Measurements from ENCODE around the gene MPND. TPM values are rescaled to one million over a fixed set of nuclear protein-coding genes. Genes with fewer than 3 reads are reported as not detected.
A peak's percentile ranks its signal among the peaks of the same experiment; 100 is the strongest.

Gene MPND
- total RNA-seq, 2 donors from 2014 or later = 51.5 to 55.9 TPM

DNA sequence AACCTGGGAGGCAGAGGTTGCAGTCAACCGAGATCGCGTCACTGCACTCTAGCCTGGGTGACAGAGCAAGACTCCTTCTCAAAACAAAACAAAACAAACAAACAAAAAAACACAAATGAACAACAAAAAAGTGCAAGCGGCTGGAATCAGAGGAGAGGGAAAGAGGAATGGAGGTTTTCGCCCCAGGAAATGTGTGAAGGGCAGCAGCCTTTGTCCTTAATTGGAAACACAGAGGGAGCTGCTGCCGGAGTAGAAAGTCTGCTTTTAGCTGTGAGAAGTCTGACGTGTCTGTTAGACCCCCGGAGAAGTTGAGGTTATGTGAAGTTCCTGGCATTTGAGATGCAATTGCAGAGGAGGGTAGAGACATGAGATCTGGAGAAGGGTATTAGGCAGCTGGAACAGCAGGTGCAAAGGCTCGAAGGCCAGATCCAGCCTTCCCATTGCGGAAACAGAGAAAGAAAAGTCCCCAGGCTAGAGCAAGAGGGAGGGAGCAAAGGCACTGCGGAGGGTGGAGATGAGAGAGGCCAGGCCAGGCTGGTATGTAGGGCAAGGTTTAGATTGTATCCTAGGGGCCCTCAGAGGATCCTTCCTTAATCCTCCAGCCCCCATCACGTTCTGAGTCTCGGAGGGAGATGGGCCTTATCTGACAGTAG, 41.6 kb upstream of the MPND start:
- peaks cover 6% of the 10 kb centered on the region for H3K4me1 Mint-ChIP-seq
- H3K27me3 ChIP-seq (ENCODE audit: control insufficient read depth, insufficient read depth, low read length, poor library complexity, severe bottlenecking) = no peaks in the 10 kb centered on the region
- WGBS, 2 experiments (ENCODE audit: insufficient coverage in 1 of 2, insufficient read length in 1 of 2) = 59 to 77% methylated on average over 7 to 11 of the region's 13 CpGs
- no peaks in the 10 kb centered on the region for H3K4me1 ChIP-seq (ENCODE audit: control insufficient read depth, insufficient read depth, low read length)
- H3K27ac ChIP-seq (ENCODE audit: low read depth, low read length) = peak overlapping the region; percentile 63
- no peaks in the 10 kb centered on the region for H3K9me3 Mint-ChIP-seq
- TF ChIP-seq, protein P1, sequence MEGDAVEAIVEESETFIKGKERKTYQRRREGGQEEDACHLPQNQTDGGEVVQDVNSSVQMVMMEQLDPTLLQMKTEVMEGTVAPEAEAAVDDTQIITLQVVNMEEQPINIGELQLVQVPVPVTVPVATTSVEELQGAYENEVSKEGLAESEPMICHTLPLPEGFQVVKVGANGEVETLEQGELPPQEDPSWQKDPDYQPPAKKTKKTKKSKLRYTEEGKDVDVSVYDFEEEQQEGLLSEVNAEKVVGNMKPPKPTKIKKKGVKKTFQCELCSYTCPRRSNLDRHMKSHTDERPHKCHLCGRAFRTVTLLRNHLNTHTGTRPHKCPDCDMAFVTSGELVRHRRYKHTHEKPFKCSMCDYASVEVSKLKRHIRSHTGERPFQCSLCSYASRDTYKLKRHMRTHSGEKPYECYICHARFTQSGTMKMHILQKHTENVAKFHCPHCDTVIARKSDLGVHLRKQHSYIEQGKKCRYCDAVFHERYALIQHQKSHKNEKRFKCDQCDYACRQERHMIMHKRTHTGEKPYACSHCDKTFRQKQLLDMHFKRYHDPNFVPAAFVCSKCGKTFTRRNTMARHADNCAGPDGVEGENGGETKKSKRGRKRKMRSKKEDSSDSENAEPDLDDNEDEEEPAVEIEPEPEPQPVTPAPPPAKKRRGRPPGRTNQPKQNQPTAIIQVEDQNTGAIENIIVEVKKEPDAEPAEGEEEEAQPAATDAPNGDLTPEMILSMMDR (conservative IDR thresholded peaks at IDR 0.05) = no peak
- H3K36me3 ChIP-seq (ENCODE audit: control insufficient read depth, insufficient read depth, low read length) = no peaks in the 10 kb centered on the region
- H3K4me3 ChIP-seq (ENCODE audit: low read length) = no peak overlapping the region
- H3K36me3 Mint-ChIP-seq (ENCODE audit: low read depth) = peaks cover 2% of the 10 kb centered on the region
- H3K27me3 Mint-ChIP-seq (ENCODE audit: insufficient read depth) = no peaks in the 10 kb centered on the region
- H3K9ac ChIP-seq (ENCODE audit: extremely low read depth, low read length, poor library complexity, severe bottlenecking) = no peak overlapping the region
- peak overlapping the region; percentile 12 for H3K27ac Mint-ChIP-seq
- no peak overlapping the region for H3K4me3 Mint-ChIP-seq
- no peaks in the 10 kb centered on the region for H3K9me3 ChIP-seq (ENCODE audit: control insufficient read depth, low read length)
- no peak for DNase-seq

GRCh38 chr19:4302243-4302640, 41.1 kb upstream of the MPND start, which contains the start of gene TMIGD2:
Gene TMIGD2 (minus strand): TSS chr19:4302389. CDS start chr19:4302385, 4 bp downstream.
- no peaks in the 10 kb centered on the region for H3K27me3 Mint-ChIP-seq (ENCODE audit: insufficient read depth)
- peaks cover 6% of the 10 kb centered on the region for H3K4me1 Mint-ChIP-seq
- 84 to 89% methylated on average over 6 to 8 of the region's 8 CpGs for WGBS, 2 experiments (ENCODE audit: insufficient coverage in 1 of 2, insufficient read length in 1 of 2)
- TF ChIP-seq, protein P1 (conservative IDR thresholded peaks at IDR 0.05) = no peak
- no peak within 1 kb of the TSS for H3K9ac ChIP-seq (ENCODE audit: extremely low read depth, low read length, poor library complexity, severe bottlenecking)
- H3K9me3 Mint-ChIP-seq = no peaks in the 10 kb centered on the region
- no peak within 1 kb of the TSS for H3K4me3 Mint-ChIP-seq
- DNase-seq = no peak
- H3K36me3 Mint-ChIP-seq (ENCODE audit: low read depth) = peaks cover 6% of the 10 kb centered on the region
- H3K9me3 ChIP-seq (ENCODE audit: control insufficient read depth, low read length) = no peaks in the 10 kb centered on the region
- no peaks in the 10 kb centered on the region for H3K36me3 ChIP-seq (ENCODE audit: control insufficient read depth, insufficient read depth, low read length)
- H3K27ac ChIP-seq (ENCODE audit: low read depth, low read length) = peak within 1 kb of the TSS; percentile 63
- H3K27ac Mint-ChIP-seq = peak within 1 kb of the TSS; percentile 12
- no peaks in the 10 kb centered on the region for H3K27me3 ChIP-seq (ENCODE audit: control insufficient read depth, insufficient read depth, low read length, poor library complexity, severe bottlenecking)
- no peaks in the 10 kb centered on the region for H3K4me1 ChIP-seq (ENCODE audit: control insufficient read depth, insufficient read depth, low read length)
- no peak within 1 kb of the TSS for H3K4me3 ChIP-seq (ENCODE audit: low read length)

GRCh38 chr19:4303819-4304537, 39.4 kb upstream of the MPND start:
- no peak overlapping the region for H3K27ac ChIP-seq (ENCODE audit: low read depth, low read length)
- 64 to 84% methylated on average over 14 to 18 of the region's 18 CpGs for WGBS, 2 experiments (ENCODE audit: insufficient coverage in 1 of 2, insufficient read length in 1 of 2)
- no peaks in the 10 kb centered on the region for H3K9me3 ChIP-seq (ENCODE audit: control insufficient read depth, low read length)
- no peak for DNase-seq
- Mint-ChIP-seq H3K4me1 (peaks cover 6% of the 10 kb centered on the region), H3K4me3 (peak overlapping the region; percentile 51), H3K27ac (no peak overlapping the region), H3K27me3 (ENCODE audit: insufficient read depth) (no peaks in the 10 kb centered on the region), H3K9me3 (no peaks in the 10 kb centered on the region), H3K36me3 (ENCODE audit: low read depth) (peaks cover 9% of the 10 kb centered on the region)
- TF ChIP-seq, protein P1 (conservative IDR thresholded peaks at IDR 0.05) = no peak
- no peaks in the 10 kb centered on the region for H3K36me3 ChIP-seq (ENCODE audit: control insufficient read depth, insufficient read depth, low read length)
- no peaks in the 10 kb centered on the region for H3K27me3 ChIP-seq (ENCODE audit: control insufficient read depth, insufficient read depth, low read length, poor library complexity, severe bottlenecking)
- H3K4me3 ChIP-seq (ENCODE audit: low read length) = no peak overlapping the region
- H3K9ac ChIP-seq (ENCODE audit: extremely low read depth, low read length, poor library complexity, severe bottlenecking) = no peak overlapping the region
- no peaks in the 10 kb centered on the region for H3K4me1 ChIP-seq (ENCODE audit: control insufficient read depth, insufficient read depth, low read length)
